ENCODE data around the gene CLP1.

The CLP1 gene

DNA sequence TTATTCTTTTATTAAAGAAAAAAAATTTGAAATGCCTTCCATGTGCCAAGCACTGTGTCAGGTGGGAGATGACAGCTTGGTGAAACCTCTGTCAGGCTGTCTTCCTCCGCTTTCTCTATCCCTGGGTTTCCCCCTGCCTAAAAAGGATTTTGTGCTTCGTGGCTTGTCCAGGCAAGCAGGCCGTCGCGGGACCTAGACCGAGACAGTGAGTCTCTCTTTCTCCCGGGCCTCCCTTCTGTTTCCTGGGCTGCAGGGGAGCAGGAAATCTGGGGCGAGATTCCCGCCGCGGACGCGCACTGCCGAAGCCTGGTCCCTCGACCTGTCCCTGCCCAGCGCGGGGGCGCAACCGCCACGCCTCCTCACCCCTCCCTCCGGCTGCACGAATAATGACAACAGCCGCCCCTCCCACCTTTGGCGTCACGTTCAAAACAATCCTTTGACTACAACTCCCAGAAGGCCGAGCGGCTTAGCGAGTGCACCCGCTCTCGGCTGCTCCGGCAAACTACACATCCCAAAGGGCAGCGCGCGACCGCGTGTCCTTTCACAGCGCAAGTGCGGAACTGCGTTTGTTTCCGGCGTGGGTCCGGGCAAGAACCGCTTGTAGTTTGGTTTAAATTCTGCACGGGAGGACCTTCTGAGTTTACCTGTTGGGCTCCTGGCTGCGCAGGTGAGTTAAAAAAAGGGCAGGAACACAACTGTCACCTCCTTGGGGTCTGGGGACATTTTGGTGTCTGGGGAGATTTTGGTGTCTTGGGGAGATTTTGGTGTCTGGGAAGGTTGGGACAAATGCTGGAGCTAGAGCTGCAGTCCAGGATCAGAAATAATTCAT lies at the start of gene CLP1:
Gene CLP1 (plus strand): TSS at position 569 of the 829 bp plus-strand sequence. CDS start 1,715 bp downstream, outside the sequence.
- DNase-seq: peak; percentile 94

DNA sequence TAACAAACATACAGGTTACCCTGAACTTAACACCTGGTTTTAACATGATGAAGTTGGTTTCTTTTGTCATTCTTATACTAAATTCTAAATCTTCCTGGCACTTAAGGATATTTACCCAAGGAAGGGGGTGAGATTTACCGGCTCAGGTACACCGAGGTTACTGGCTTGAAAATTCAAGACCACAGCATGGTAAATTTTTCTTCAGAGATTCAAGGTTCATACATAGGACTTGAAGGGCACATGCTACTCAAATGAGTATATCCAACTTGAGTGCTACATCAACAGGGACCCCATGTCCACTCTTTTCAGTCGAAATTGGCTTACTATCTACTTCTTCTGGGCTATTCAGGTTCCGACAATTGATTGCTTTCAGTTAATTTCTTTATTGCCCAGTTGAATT lies 47.4 kb upstream of the CLP1 start:
- no peak for DNase-seq

DNA sequence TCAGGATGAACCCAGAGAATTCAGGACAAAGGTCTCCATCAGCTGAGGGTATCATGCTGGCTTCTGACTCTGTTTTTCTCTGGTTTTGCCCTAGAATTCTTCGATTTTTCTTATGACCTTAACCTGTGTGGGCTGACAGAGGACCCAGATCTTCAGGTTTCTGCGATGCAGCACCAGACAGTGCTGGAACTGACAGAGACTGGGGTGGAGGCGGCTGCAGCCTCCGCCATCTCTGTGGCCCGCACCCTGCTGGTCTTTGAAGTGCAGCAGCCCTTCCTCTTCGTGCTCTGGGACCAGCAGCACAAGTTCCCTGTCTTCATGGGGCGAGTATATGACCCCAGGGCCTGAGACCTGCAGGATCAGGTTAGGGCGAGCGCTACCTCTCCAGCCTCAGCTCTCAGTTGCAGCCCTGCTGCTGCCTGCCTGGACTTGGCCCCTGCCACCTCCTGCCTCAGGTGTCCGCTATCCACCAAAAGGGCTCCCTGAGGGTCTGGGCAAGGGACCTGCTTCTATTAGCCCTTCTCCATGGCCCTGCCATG lies 43.3 kb upstream of the CLP1 start:
- no peak for DNase-seq

DNA sequence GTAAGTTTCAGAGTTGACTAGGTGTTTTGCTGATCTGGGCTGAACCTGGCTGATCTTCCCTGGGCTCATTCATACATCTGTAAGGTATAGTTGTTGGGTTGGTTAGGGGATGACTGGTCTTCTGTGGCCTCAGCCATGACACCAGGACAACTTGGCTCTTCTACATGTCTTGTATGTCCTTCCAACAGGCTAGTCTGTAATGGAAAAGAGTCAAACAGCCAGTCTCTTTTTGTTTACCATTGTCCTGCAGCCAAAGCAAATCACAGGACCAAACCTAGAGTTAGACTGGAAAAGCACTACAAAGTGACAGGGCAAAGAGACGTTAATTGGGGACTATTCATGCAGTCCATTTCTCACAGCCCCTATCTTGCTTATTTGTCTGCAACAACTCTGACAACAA lies 42.3 kb upstream of the CLP1 start:
- DNase-seq: no peak

DNA sequence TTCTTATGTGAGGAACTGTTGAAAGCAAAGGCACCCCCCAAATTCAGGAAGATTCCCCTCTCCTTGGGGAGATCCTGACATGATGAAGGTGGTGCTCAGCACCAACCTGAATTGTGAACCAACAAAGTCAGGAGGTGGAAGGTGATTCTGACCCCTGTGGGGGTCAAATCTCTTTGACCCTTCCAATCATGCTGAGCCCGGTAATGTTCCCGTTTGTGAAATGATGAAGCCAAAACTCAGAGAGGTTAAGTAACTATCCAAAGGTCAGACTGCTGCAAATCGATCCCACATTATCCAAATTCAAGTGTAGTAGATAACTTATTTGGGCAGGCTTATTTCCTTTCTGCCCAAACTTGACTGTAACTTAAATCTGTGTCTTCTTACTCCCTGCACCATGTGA lies 41.0 kb upstream of the CLP1 start:
- no peak for DNase-seq

DNA sequence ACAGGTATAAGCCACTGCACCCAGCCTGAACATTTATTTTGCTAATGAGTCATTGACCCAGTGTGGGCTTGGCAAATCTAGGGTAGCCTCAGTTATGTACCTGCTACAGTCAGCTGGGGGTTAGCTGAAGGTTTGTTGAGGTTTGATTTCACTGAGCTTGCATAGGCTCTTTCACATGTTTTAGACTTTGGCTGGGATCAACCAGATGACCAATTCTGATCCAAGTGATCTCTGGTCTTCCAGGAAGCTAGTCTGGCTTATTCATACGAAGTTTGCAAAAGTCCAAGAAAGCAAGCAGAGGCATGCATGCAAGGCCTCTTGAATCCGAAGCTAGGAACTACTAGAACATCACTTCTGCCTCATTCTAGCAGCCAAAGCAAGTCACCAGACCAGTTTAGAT lies 39.1 kb upstream of the CLP1 start:
- no peak for DNase-seq

DNA sequence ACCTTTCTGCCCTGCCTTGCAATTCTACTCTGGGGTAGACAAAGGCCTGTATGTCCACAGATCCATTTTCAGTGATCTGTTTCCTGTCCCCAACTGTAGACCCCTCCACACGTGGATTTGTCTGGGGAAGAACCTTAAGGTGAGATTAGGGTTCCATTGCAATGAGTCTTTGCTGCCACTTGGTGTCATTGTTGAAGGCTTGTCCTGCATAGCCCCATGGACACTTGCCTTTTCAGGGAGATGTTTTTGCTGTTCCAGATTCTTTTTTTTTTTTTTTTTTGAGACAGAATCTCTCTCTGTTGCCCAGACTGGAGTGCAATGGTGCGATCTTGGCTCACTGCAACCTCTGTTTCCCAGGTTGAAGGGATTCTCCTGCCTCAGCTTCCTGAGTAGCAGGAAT lies 38.2 kb upstream of the CLP1 start:
- DNase-seq: no peak

DNA sequence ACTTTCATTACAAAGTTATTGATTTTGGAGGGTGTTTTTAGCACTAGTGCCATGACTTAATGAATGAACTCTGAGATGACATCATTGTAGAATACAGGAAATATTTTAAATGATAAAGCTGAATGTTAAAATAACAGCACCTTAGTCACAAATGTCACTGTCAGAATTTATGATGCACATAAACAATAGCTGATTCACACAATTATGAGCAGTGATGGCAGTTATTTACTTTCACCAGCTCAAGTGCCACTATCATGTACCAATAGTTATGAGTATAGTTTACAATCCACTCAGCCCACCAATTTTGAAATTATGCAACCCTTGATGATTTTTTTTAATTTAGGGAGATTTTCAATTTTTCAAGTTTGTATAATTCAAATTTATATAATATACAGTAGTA lies 37.1 kb upstream of the CLP1 start:
- no peak for DNase-seq

DNA sequence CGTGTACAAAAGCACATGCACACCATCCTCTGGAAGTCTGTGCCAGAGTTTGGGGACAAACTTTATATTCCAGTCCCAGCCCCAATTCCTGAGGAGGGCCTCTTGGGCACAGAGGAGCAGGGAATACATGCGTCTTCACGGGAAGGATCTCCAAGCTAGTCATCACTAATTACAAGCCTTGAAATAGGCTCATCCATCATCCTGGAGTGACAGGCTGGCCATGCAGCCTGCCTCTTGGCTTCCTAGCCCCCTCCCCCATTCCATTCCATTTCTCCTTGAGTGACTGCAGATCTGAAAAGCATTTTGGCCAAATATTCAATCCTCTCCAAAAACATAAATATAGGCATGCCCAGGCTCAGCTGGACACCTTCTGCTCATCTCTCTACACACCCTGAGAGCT lies 35.3 kb upstream of the CLP1 start:
- DNase-seq: no peak

DNA sequence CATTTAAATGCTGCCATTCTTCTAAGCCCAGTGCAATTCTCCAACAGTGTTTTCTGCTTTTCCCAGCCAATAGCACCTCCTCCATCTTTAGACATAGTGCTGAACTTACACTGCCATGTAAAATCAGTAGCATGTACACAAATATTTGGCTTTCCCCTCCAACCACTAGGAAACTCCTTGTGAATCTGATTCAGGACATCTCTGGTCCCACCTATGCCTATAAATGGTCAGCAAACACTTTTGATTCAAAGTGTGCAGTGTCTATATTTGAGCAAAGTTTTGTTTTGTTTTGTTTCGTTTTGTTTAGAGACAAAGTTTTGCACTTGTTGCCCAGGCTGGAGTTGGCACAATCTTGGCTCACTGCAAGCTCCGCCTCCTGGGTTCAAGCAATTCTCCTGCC lies 32.7 kb upstream of the CLP1 start:
- no peak for DNase-seq

DNA sequence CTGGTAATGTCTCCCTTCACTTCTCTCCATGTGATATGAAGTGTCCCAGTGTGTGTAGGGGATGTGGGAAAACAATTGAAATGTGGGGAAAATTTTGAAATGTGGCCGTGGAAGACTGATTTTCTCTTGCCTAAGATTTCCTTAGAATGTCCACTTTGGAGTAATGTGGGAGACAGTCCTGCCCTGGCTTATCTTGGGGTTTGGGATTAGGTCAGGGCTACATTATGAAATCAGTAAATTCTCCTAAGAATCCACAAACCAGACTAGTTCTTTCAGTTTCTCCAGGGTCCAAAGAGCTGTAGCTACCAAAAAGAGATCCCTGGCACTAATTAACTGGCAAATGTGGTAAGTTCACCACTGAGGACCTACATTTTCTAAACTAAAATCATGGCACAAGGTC lies 30.7 kb upstream of the CLP1 start:
- DNase-seq: no peak

DNA sequence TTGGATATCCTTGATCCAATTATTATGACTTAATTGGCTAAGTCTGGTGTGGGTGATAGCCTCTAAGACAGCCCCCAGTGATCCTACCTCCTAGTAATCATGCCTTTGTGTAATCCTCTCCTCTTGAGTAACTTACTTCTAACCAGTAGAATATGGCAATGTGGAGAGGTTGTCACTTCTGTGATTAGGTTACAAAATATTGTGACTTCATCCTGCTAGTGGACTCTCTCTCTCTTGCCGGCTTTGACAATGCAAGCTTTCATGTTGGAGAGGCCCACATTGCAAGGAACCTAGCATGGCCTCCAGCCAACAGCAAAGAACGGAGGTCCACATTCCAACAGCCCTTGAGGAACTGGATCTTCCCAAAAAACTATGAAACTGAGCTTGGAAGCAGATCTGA lies 27.4 kb upstream of the CLP1 start:
- DNase-seq: no peak

DNA sequence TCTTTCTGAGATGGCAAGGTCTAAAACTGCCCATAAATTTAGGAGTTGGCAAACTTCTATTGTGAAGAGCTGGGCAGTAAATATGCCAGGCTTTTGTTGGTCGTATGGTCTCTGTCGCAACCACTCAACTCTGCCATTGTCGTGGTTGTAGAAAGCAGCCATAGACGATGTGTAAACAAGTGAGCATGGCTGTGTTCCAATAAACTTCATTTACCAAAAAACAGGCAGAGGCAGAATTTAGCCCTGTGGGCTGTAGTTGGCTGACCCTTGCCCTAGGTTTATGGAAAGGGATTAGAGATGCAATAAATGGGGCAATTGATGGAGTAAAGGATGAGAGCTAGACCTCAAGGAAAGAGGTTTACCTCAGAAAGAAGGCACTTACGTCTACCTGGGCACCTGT lies 25.4 kb upstream of the CLP1 start:
- DNase-seq: no peak

DNA sequence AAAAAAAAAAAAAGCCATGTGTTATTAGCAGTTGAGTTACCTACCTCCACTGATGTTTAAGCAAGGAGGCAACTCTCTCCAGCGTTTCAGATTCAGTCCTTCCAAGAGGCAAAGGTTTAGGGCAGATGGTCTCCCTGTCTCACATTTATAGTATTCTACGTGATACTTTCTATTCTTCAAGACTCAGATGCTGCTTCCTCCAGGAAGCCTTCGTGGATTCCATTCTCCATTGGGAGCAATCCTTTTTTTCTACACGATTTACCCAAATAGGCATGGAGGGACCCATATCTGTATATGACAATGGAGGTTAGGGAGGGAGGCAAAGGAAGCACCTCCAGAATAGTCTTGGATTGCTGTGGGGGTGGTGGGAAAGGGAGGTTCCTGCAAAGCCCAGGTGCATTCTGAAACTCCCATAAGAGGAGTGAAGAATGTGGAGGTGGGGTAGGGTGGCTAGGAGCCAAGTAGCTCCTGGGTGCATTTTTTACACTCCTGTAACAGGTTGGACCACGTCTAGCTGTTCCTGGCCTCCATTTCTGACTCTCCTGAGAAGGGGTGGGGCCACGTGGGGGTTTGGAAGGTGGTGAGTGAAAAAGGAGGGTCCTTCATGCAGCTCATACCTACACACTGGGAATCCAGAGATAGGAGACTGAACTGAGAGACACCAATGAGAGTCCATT lies 24.0 kb upstream of the CLP1 start:
- DNase-seq: no peak

DNA sequence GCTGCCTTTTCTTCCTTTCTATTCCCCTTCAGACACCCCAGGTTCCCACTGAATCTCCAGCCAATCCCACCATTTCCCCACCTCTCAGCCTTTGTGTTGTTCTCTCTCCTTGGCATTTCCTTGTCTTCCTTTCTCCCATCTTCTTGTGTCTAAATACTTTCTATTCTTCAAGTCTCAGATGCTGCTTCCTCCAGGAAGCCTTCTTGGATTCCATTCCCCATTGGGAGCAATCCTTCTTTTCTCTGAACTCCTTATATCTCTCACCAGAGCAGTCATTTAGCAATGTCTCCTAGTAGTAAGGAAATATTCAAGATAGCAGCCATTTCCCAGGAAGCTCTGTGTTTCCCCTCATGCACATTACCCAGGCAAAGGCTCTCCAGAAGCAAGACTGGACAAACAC lies 23.3 kb upstream of the CLP1 start:
- no peak for DNase-seq

DNA sequence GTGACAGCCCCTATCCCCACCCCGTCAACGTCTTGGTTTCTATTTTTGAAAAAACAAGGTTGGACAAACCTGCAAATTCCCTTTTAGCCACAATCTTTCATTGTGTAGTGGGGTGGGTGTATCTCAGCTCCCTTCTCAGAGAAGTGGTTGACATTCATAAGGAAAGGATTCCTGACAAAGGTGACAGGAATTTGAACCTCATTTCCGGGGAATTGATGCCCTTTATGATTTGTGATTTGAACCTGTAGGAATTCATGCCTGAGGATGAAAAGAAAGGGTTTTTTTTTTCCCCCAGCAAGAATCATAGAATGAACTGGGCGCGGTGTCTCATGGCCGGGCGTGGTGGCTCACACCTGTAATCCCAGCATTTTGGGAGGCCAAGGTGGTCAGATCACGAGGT lies 22.3 kb upstream of the CLP1 start:
- DNase-seq: no peak

DNA sequence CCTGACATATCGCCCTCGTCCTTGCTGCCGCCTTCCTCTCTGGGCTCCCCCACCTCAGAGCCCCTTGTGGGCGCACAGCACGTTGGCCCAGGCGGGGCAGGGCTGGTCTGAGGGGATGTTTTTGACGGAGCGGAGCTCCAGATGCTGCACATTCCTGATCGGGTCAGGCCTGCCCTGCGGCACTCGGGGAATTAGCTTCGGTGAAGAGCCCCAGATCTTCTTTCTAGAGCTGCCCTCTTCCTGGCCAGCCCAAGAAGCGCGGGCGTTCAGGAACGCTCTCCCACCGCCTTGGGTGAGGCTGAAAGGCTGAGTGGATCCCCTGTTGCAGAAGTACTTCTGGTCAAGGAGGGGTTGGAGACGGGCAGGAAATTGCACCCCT lies 19.9 kb upstream of the CLP1 start:
- no peak for DNase-seq

DNA sequence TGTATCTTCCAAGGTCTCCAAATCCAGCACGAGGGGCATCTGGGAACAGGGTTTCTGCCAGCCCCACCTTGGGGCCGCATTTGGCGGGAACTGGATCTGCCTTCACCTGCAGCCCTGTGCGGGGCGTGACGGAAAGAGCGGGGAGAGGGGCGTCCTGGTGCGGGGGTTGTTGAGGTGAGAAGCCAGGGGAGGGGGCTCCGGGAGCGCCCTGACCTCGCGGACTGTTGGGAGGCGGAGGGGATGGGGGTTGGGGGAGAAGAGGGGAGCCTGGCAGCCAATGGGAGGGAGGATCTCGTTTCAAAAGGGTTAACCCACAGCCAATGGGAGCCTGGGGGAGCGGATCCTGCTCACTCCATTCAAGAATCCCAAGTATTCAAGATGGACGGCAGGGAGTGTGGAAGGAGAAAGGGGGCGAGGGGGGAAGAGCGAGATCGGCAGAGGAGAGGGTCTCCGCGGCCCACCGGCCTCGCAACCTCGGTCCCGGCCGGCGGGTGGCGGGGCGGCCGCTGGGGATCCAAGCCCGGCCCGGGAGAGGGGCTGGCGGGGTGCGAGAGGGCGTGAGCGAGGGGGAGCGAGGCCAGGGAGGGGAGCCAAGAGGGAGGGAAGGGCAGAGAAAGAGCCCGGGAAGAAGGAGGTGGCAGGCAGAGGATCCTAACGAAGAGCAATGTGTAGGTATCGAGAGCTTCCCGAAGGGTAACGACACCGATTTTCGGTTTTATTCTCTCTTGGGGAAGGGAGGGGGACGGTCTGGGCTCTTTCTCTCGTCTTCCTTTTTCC lies 19.4 kb upstream of the CLP1 start:
- peak; percentile 51 for DNase-seq

DNA sequence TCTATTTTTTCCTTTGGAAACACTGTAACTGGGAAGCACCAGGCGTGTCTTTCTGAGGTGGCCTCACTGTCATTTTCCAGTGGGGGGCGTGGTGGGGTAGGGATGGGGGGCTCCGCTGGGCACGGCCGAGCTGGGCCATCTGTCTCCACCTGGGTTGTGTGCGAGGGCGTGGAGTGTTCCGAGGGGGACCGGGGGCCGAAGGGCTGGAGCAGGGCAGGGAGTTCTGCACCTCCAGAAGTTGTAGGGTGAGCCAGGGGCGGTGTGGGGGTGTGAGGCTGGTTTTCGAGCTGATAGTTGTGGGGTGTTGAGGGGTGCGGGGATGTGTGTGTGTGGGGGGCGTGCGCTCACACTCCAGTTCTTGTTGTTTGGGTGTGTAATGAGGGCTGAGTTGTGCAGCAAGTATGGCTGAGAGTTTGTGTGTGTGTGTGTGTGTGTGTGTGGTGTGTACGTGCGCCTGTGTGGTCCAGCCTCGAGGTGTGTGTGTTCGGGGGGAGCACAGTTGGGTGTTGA lies 18.7 kb upstream of the CLP1 start:
- DNase-seq: no peak

DNA sequence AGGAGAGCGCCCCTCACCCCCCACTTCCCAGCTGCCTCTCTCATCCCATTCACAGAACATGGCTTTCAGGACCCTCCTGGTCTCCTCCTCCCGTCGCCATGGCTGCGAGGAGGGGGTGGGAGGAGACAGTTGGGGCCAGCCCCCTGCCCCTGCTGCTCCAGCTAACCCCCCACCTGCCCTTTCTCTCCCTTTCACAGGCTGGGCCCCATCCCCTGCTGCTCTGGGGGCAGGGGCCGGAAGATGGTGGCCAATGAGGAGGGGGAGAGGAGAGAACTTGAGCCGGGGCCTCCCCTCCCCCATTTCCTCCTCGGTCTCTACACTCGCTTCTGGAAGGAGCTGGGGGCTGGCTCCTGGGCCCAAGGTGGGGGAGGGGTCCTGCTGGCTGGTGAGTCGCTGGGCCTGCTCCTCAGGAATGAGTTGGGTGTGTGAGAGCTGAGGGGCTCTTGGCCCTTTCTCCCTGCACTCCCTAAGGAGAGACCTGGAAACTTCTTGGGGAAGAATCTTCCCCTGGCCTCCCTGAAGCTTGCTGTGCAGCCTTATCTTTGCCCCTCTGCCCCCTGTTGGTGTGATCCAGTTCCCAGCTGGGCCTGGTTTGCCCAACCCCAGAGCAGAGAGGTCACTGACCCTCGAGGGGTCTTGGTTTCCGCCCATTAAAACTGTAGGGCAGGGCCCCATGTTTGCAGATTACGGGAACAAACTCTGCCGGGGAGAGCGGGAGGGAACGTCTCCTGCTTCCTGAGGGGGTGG lies 18.1 kb upstream of the CLP1 start:
- DNase-seq: no peak

DNA sequence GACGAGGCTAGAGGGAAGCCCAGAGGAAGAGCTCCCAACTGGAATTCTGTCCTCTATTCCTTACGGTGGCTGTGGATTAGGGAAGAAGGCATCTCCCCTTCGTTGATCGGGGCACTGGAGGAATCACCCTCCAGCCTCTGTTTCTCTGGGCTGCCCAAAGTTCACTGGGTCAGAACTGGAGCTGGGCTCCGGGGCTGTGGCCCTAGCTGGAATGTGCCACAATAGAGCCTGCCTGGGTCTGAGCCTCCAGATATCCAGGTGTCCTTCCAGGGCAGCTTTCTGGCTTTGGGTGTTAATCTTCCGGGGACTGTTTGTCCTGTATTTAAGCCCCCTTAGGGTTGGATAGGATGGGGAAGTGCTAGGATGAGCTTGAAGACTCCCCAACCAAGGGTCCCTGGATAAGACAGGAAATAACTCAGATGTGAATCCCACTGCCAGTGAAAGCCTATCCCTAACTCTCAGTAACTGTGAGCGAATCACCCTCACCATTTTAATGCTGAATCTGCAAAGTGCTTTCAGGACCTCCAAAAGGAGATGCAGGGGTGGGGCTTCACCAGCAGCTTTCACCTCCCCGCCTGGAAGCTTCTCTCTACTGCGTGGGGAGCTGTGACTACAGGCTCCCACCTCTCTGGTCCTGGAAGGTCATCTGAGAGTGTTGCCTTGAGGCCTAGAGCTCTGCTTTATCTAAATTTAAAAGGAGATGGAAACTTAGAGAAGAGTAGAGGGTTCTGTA lies 17.3 kb upstream of the CLP1 start:
- DNase-seq: no peak

All from NCI-H1694 (cell line).